Body of pancreas (tissue), 4 donors: Measurements from ENCODE around the gene SLC9A9. TPM values are rescaled to one million over a fixed set of nuclear protein-coding genes. Genes with fewer than 3 reads are reported as not detected.

Experiments
- ATAC-seq: fragments of 150-250 bp; one replicate; pipeline ENCODE4 v1.9.1; 2016
- DNase-seq, 4 donors: peaks; one replicate each; pipeline ENCODE4 v3.0.0-alpha.2; 2019
- H3K27ac ChIP-seq, 4 donors: fragments of 200-600 bp; sonication (generic); 1 replicate in 3 of 4; 2 replicates in 1 of 4; pipeline versions ENCODE4 v1.5.1 to v1.6.1; 2016 to 2019; ENCODE audit warnings: mild to moderate bottlenecking in 1 of 4, mixed read lengths in 1 of 4, moderate library complexity in 1 of 4
- H3K27me3 ChIP-seq, 2 donors: fragments of 200-600 bp; sonication (generic); one replicate each; pipeline ENCODE4 v1.6.0; 2016; ENCODE audit warnings: mild to moderate bottlenecking in 1 of 2
- H3K36me3 ChIP-seq, 2 donors: fragments of 200-600 bp; sonication (generic); replicated peaks in 1 of 2; 2 replicates each; pipeline ENCODE4 v1.5.1; 2016; ENCODE audit warnings: low read depth in 2 of 2; ENCODE audit not compliant: insufficient read depth in 1 of 2
- H3K4me1 ChIP-seq: fragments of 200-600 bp; sonication (generic); one replicate; pipeline ENCODE4 v1.6.0; 2016
- H3K4me3 ChIP-seq, 2 donors: fragments of 200-600 bp; sonication (generic); 1 replicate in 1 of 2; 2 replicates in 1 of 2; pipeline ENCODE4 v1.5.1; 2016 to 2019
- H3K9me3 ChIP-seq, 3 donors: fragments of 200-600 bp; sonication (generic); 1 replicate in 2 of 3; 2 replicates in 1 of 3; pipeline ENCODE4 v1.5.1; 2016
- POLR2A ChIP-seq, 3 donors: fragments of 450-650 bp; IDR thresholded peaks; one replicate each; pipeline ENCODE4 v1.6.1; 2016; ENCODE audit warnings: antibody characterized with exemption in 3 of 3, mild to moderate bottlenecking in 2 of 3
- WGBS, 2 donors: methylation state at CpG; one replicate each; pipeline ENCODE4 v1.1.5; 2017; 5-methylcytosine and 5-hydroxymethylcytosine counted together
- intact Hi-C: fragments of 100-400 bp; cut with DNase I; formaldehyde crosslinking; loops from one replicate; pipeline ENCODE4 v1.15.1; 2023
- total RNA-seq, 2 donors: library from RNA; depleted of rRNA; stranded (reverse); fragments of >200 nt; gene quantifications; one replicate each; pipeline ENCODE4 v1.1.0, GENCODE V29; 2016
- TF ChIP-seq, protein P1 (sequence below), 7 experiments: fragments of 450-650 bp in 4 of 7; fragments of 200-600 bp in 3 of 7; sonication (generic) in 3 of 7; IDR thresholded peaks; one replicate each; pipeline ENCODE4 v1.5.1; 2016 to 2019; ENCODE audit warnings: antibody characterized with exemption in 7 of 7

SLC9A9 gene
- total RNA-seq, 2 donors from 2014 or later, result 1.6 to 2.3 TPM

DNA sequence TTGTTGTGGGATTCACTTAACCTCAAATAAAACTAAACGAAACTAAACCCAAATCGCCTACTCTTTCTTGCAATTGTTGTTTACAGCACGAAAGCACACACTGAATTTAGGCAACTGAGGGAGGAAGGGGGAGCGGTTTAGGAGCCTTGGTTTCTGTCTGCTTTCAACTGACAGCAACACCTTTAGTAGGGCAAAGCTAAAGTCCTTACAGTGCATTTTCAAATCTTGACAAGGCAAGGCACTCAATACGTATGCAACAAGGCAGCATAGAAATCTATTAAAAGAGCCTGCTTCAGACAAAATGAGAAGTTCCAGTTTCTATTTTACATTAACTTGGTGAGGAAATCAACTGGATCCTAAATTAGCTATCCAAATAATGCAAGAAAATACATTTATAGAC, 554.1 kb downstream of the SLC9A9 start:
- no peak for ATAC-seq
- intact Hi-C loops, result no loop called here

DNA sequence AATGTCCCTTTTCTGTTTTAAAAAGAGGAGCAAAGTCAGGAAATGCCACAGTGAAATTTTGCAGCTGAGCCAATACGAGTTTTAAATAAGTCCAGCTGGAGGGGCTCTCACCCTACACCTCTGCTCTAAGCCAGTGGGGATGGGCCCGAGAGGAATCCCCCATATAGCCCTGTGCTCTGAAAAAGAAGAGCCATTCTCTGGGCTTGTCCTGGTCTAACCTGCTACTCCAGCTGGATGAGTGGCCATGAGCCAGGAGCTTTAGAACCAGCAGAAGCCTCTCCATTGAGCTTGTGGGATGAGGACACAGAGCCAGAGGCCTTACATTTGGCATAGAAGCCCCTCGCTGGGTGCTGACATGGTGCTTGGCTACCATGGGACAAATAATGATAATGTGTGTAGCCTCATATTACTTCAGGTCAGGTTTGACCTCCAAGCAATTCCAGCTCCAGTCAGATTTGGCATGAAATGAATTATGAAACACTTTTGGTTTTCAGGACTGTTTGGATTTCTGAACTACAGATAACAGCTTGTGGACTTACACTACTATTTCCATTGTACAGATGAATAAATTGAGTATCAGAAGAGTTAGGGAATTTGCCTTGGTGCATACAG, 556.3 kb downstream of the SLC9A9 start:
- intact Hi-C loops, result no loop called here
- no peak for TF ChIP-seq POLR2A (IDR thresholded peaks at IDR 0.05)
- ATAC-seq (no peak), DNase-seq (peak in 1 of 4 donors; percentile 7)
- Histone ChIP-seq H3K4me3 (no peak overlapping the region), H3K27ac (no peak overlapping the region), H3K36me3 (no peaks in the 10 kb centered on the region), H3K27me3 (no peaks in the 10 kb centered on the region), H3K4me1 (no peaks in the 10 kb centered on the region), H3K9me3 (no peaks in the 10 kb centered on the region)
- 43 to 56% methylated on average over 3 of the region's 3 CpGs for WGBS, 2 donors

More for the DNA sequence above, 554.1 kb downstream of the SLC9A9 start:
- no peak for DNase-seq
- Histone ChIP-seq H3K9me3 (no peaks in the 10 kb centered on the region), H3K4me1 (no peaks in the 10 kb centered on the region), H3K4me3 (no peak overlapping the region), H3K27ac (no peak overlapping the region), H3K36me3 (no peaks in the 10 kb centered on the region), H3K27me3 (no peaks in the 10 kb centered on the region)
- 87 to 92% methylated on average over 5 of the region's 5 CpGs for WGBS, 2 donors
- TF ChIP-seq POLR2A (IDR thresholded peaks at IDR 0.05), result no peak
- TF ChIP-seq, protein P1, sequence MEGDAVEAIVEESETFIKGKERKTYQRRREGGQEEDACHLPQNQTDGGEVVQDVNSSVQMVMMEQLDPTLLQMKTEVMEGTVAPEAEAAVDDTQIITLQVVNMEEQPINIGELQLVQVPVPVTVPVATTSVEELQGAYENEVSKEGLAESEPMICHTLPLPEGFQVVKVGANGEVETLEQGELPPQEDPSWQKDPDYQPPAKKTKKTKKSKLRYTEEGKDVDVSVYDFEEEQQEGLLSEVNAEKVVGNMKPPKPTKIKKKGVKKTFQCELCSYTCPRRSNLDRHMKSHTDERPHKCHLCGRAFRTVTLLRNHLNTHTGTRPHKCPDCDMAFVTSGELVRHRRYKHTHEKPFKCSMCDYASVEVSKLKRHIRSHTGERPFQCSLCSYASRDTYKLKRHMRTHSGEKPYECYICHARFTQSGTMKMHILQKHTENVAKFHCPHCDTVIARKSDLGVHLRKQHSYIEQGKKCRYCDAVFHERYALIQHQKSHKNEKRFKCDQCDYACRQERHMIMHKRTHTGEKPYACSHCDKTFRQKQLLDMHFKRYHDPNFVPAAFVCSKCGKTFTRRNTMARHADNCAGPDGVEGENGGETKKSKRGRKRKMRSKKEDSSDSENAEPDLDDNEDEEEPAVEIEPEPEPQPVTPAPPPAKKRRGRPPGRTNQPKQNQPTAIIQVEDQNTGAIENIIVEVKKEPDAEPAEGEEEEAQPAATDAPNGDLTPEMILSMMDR (IDR thresholded peaks at IDR 0.05), result no peak

DNA sequence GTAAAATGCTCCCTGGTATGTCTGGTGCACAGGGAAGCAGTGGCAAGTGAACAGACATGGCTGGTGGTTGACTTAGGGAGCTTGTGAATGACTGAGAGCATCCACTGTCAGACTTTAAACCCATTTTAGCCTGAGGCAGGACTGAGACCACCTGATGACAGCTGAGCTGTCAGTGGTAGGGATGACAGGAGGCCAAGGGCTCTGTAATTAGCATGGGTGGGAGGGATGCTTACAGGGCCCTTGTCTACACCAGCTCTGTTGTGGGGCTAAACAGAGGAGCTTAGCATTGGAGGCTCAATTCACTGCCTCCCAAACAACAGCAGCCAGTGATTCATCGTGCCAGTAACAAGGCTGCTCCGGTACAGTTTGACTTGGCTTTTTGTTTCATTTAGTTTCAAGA, 559.3 kb downstream of the SLC9A9 start:
- 80 to 85% methylated on average over 2 of the region's 2 CpGs for WGBS, 2 donors
- no peaks in the 10 kb centered on the region for H3K27me3 ChIP-seq
- H3K9me3 ChIP-seq, result no peaks in the 10 kb centered on the region
- intact Hi-C loops, result no loop called here
- no peaks in the 10 kb centered on the region for H3K36me3 ChIP-seq
- no peak for TF ChIP-seq POLR2A (IDR thresholded peaks at IDR 0.05)
- TF ChIP-seq, protein P1 (IDR thresholded peaks at IDR 0.05), result no peak
- DNase-seq (no peak), ATAC-seq (no peak)
- H3K4me3 ChIP-seq, result no peak overlapping the region
- H3K27ac ChIP-seq, result no peak overlapping the region
- no peaks in the 10 kb centered on the region for H3K4me1 ChIP-seq

DNA sequence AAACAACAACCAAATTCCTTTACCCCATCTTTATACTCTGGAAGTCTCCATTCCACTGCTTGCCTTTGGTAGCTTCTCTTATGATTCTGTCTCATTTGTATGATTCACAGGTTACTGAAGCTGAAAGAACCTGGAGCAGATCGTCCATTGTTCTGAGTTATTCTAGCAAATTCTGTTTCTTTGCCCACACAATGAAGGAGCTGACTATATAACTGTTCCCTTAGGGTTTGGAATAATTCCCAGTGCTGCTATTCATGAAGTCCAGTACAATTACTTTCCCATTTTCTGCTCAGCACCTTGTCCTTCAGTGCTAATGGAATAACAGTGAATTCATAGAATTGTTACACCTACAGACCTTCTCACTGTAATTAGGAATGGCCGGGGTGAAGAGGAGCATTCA, 560.9 kb downstream of the SLC9A9 start:
- Histone ChIP-seq H3K4me3 (no peak overlapping the region), H3K36me3 (no peaks in the 10 kb centered on the region), H3K27me3 (no peaks in the 10 kb centered on the region), H3K4me1 (no peaks in the 10 kb centered on the region), H3K27ac (no peak overlapping the region), H3K9me3 (no peaks in the 10 kb centered on the region)
- intact Hi-C loops, result no loop called here
- DNase-seq (no peak), ATAC-seq (no peak)
- TF ChIP-seq, protein P1 (IDR thresholded peaks at IDR 0.05), result no peak
- no peak for TF ChIP-seq POLR2A (IDR thresholded peaks at IDR 0.05)
- 29 to 31% methylated on average over 2 of the region's 2 CpGs for WGBS, 2 donors

DNA sequence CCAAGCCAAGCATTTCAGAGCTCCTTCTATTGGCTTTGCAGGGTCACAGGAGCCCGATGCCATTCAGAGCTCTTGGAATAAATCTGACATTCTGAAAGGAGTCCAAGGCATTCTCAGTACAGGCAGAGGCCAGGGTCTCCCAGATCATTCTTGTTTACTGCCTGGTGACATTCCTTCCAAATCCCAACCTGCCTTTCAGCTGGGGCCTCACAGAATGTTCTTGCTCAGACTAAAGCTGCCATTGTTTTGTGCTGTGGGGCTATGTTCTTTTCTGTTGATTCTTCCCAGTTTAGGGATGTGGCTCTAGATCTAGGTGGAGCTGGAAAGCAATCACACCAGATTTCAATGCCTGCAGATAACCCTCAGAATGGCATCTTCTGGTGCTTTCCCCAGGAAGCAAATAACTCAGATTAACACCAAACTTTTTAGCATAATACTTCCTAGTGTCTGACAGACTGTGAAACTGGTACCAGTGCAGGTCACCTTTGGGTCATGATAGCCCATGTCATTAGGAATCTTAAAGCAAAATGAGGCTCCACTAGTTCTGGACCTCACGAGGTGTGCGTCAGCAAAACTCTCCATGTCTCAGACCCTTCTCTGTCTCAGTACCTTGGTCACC, 561.8 kb downstream of the SLC9A9 start:
- H3K27me3 ChIP-seq, result no peaks in the 10 kb centered on the region
- 70 to 76% methylated on average over 2 to 3 of the region's 3 CpGs for whole genome bisulfite sequencing, 2 donors
- H3K4me3 ChIP-seq, result no peak overlapping the region
- ATAC-seq, result no peak
- no peaks in the 10 kb centered on the region for H3K36me3 ChIP-seq
- no peaks in the 10 kb centered on the region for H3K9me3 ChIP-seq
- DNase-seq, result no peak
- intact Hi-C loops, result no loop called here
- H3K4me1 ChIP-seq, result no peaks in the 10 kb centered on the region
- no peak overlapping the region for H3K27ac ChIP-seq
- TF ChIP-seq POLR2A (IDR thresholded peaks at IDR 0.05), result no peak
- TF ChIP-seq, protein P1 (IDR thresholded peaks at IDR 0.05), result no peak
